H1 (cell line): ENCODE data around the gene PRPF40B. TPM values are rescaled to one million over a fixed set of nuclear protein-coding genes. Genes with fewer than 3 reads are reported as not detected.

Source experiments
- CTCF ChIA-PET: fragments of 300-600 bp; sonication (Branson Sonifier 250); formaldehyde crosslinking; loops from one replicate; lab custom pipeline; 2021; ENCODE audit not compliant: partially characterized antibody; lab: Charles Lee
- POLR2A ChIA-PET: fragments of 300-600 bp; sonication (Branson Sonifier 250); formaldehyde crosslinking; loops from one replicate; lab custom pipeline; 2021; ENCODE audit warnings: inconsistent platforms; ENCODE audit not compliant: partially characterized antibody; lab: Charles Lee
- DNase-seq, 2 experiments: peaks; one replicate each; pipeline versions ENCODE4 v3.0.0 to v3.0.0-alpha.2; 2010 to 2022; ENCODE audit warnings: low spot score in 2 of 2, low read depth in 1 of 2, mixed read lengths in 1 of 2
- FAIRE-seq: peaks from 2 replicates; lab custom pipeline; 2011; peaks lifted over from hg19 to GRCh38; lab: Jason Lieb, UNC
- H2AFZ ChIP-seq: 2 replicates; pipeline ENCODE4 v1.8.1; 2012; ENCODE audit warnings: low read length, inconsistent platforms
- H2AK5ac ChIP-seq: 2 replicates; pipeline ENCODE4 v1.6.1; 2013; ENCODE audit warnings: low read depth, low read length
- H2BK120ac ChIP-seq: replicated peaks from 2 replicates; pipeline ENCODE3; 2013; ENCODE audit warnings: low read depth, low read length, inconsistent platforms
- H2BK12ac ChIP-seq: 2 replicates; pipeline ENCODE4 v1.6.1; 2013; ENCODE audit warnings: low read depth, low read length
- H2BK15ac ChIP-seq: 2 replicates; pipeline ENCODE4 v1.6.1; 2013; ENCODE audit warnings: low read length
- H2BK20ac ChIP-seq: 2 replicates; pipeline ENCODE4 v1.6.1; 2013; ENCODE audit warnings: low read length
- H2BK5ac ChIP-seq: 2 replicates; pipeline ENCODE4 v1.6.1; 2013; ENCODE audit warnings: low read depth, low read length
- H3K14ac ChIP-seq: 2 replicates; pipeline ENCODE4 v1.6.1; 2013; ENCODE audit warnings: inconsistent platforms; ENCODE audit not compliant: insufficient read length
- H3K18ac ChIP-seq: 2 replicates; pipeline ENCODE4 v1.6.1; 2013; ENCODE audit warnings: low read length; ENCODE audit errors: extremely low read depth
- H3K23ac ChIP-seq: 2 replicates; pipeline ENCODE4 v1.6.1; 2013; ENCODE audit warnings: inconsistent platforms; ENCODE audit not compliant: insufficient read length
- H3K23me2 ChIP-seq: 2 replicates; pipeline ENCODE4 v1.6.1; 2013; ENCODE audit warnings: low read depth, low read length
- H3K27ac ChIP-seq: 2 replicates; pipeline ENCODE4 v1.6.1; 2011; ENCODE audit warnings: low read depth, low read length, inconsistent platforms
- H3K27me3 ChIP-seq, 4 experiments: replicated peaks in 1 of 4; 1 replicate in 1 of 4; 2 replicates in 3 of 4; pipeline versions ENCODE4 v1.6.1 to v1.8.1; 2011 to 2013; ENCODE audit warnings: low read length in 3 of 4, mild to moderate bottlenecking in 3 of 4, inconsistent platforms in 2 of 4, mixed read lengths in 2 of 4, moderate library complexity in 1 of 4; ENCODE audit not compliant: control insufficient read depth in 3 of 4, insufficient read depth in 3 of 4; ENCODE audit errors: extremely low read depth in 1 of 4
- H3K36me3 ChIP-seq, 4 experiments: 2 replicates each; pipeline versions ENCODE4 v1.6.1 to v1.8.1; 2011 to 2013; ENCODE audit warnings: mild to moderate bottlenecking in 4 of 4, low read length in 3 of 4, moderate library complexity in 2 of 4, control low read depth in 1 of 4, inconsistent platforms in 1 of 4; ENCODE audit not compliant: insufficient read depth in 4 of 4, control insufficient read depth in 2 of 4
- H3K4ac ChIP-seq: replicated peaks from 2 replicates; pipeline ENCODE3; 2013; ENCODE audit warnings: low read length, low read depth, mixed read lengths, inconsistent platforms; ENCODE audit not compliant: insufficient read length
- H3K4me1 ChIP-seq, 4 experiments: replicated peaks in 1 of 4; 1 replicate in 1 of 4; 2 replicates in 3 of 4; pipeline versions ENCODE4 v1.6.1 to v1.8.1; 2011 to 2013; ENCODE audit warnings: low read length in 3 of 4, inconsistent platforms in 2 of 4, mixed read lengths in 1 of 4; ENCODE audit not compliant: insufficient read depth in 4 of 4, control insufficient read depth in 3 of 4
- H3K4me2 ChIP-seq, 2 experiments: 2 replicates each; pipeline versions ENCODE4 v1.6.1 to v1.8.1; 2011 to 2013; ENCODE audit warnings: low read depth in 2 of 2, low read length in 2 of 2, control low read depth in 1 of 2, inconsistent platforms in 1 of 2, mild to moderate bottlenecking in 1 of 2; ENCODE audit not compliant: insufficient read depth in 1 of 2
- H3K4me3 ChIP-seq, 4 experiments: fragments of 200-600, 300-600 bp in 1 of 4; sonication (generic), shearing (Covaris generic), sonication (Bioruptor Twin) in 1 of 4; 2 replicates each; pipeline versions ENCODE4 v1.5.1 to v1.8.1; 2011 to 2016; ENCODE audit warnings: low read length in 4 of 4, low read depth in 3 of 4, control low read depth in 2 of 4, inconsistent platforms in 2 of 4, mild to moderate bottlenecking in 2 of 4, mixed read lengths in 1 of 4, moderate library complexity in 1 of 4; ENCODE audit not compliant: insufficient read depth in 2 of 4; ENCODE audit errors: extremely low read depth in 1 of 4
- H3K56ac ChIP-seq: replicated peaks from 2 replicates; pipeline ENCODE3; 2013; ENCODE audit warnings: low read depth, mild to moderate bottlenecking, mixed read lengths, low read length, inconsistent platforms; ENCODE audit not compliant: insufficient read length
- H3K79me1 ChIP-seq: 2 replicates; pipeline ENCODE4 v1.6.1; 2013; ENCODE audit warnings: low read depth, low read length, control low read depth
- H3K79me2 ChIP-seq, 2 experiments: 2 replicates each; pipeline versions ENCODE4 v1.6.1 to v1.8.1; 2012 to 2013; ENCODE audit warnings: low read length in 2 of 2, mild to moderate bottlenecking in 2 of 2, inconsistent platforms in 1 of 2; ENCODE audit not compliant: insufficient read depth in 2 of 2, control insufficient read depth in 1 of 2
- H3K9ac ChIP-seq, 4 experiments: replicated peaks in 1 of 4; 1 replicate in 1 of 4; 2 replicates in 3 of 4; pipeline versions ENCODE4 v1.6.1 to v1.8.1; 2011 to 2013; ENCODE audit warnings: low read depth in 3 of 4, low read length in 3 of 4, control low read depth in 2 of 4, mild to moderate bottlenecking in 2 of 4, moderate library complexity in 2 of 4, inconsistent platforms in 1 of 4; ENCODE audit errors: extremely low read depth in 1 of 4
- H3K9me3 ChIP-seq, 2 experiments: 2 replicates each; pipeline versions ENCODE4 v1.6.1 to v1.8.1; 2012 to 2013; ENCODE audit warnings: mild to moderate bottlenecking in 2 of 2, moderate library complexity in 2 of 2, control low read depth in 1 of 2, inconsistent platforms in 1 of 2, low read depth in 1 of 2, low read length in 1 of 2, mixed read lengths in 1 of 2; ENCODE audit not compliant: insufficient read depth in 2 of 2
- H4K20me1 ChIP-seq, 2 experiments: replicated peaks in 1 of 2; 2 replicates each; pipeline versions ENCODE3 to v1.8.1; 2011 to 2013; ENCODE audit warnings: inconsistent platforms in 2 of 2, low read length in 2 of 2, mild to moderate bottlenecking in 1 of 2; ENCODE audit not compliant: insufficient read depth in 2 of 2, control insufficient read depth in 1 of 2
- H4K5ac ChIP-seq: 2 replicates; pipeline ENCODE4 v1.6.1; 2013; ENCODE audit warnings: low read length, low read depth, mixed read lengths, inconsistent platforms; ENCODE audit not compliant: insufficient read length
- H4K8ac ChIP-seq: 2 replicates; pipeline ENCODE4 v1.8.0; 2013; ENCODE audit warnings: mild to moderate bottlenecking, moderate library complexity, low read length, inconsistent platforms; ENCODE audit not compliant: insufficient read depth; ENCODE audit errors: extremely low read depth
- H4K91ac ChIP-seq: replicated peaks from 2 replicates; pipeline ENCODE3; 2013; ENCODE audit warnings: low read length, mixed read lengths, inconsistent platforms; ENCODE audit not compliant: insufficient read length
- CHD2 ChIP-seq: IDR thresholded peaks from 2 replicates; pipeline ENCODE4 v1.6.1; 2012; ENCODE audit warnings: low read length, improper control_type of control experiment
- EGR1 ChIP-seq: IDR thresholded peaks from 2 replicates; pipeline ENCODE4 v1.6.1; 2011; ENCODE audit warnings: low read depth, low read length, borderline replicate concordance
- EZH2 ChIP-seq: fragments of 200-600 bp; sonication (generic); IDR thresholded peaks from 2 replicates; pipeline ENCODE4 v1.7.1; 2012; ENCODE audit warnings: low read depth, mild to moderate bottlenecking, moderate library complexity, low read length, inconsistent platforms; ENCODE audit not compliant: severe bottlenecking
- GTF2F1 ChIP-seq: IDR thresholded peaks from 2 replicates; pipeline ENCODE4 v1.6.1; 2012; ENCODE audit warnings: low read depth, low read length, improper control_type of control experiment, borderline replicate concordance
- HDAC2 ChIP-seq, 2 experiments: fragments of 300-600 bp in 1 of 2; sonication (generic) in 1 of 2; IDR thresholded peaks; 2 replicates each; pipeline ENCODE4 v1.6.1; 2011 to 2012; ENCODE audit warnings: low read depth in 2 of 2, low read length in 2 of 2, mild to moderate bottlenecking in 2 of 2, moderate library complexity in 2 of 2, borderline replicate concordance in 1 of 2, inconsistent platforms in 1 of 2
- KDM4A ChIP-seq: IDR thresholded peaks from one replicate; pipeline ENCODE4 v1.7.1; 2012; ENCODE audit warnings: low read depth, mild to moderate bottlenecking, moderate library complexity, low read length, inconsistent platforms; ENCODE audit not compliant: severe bottlenecking
- SAP30 ChIP-seq: fragments of 300-600 bp; sonication (generic); IDR thresholded peaks from 2 replicates; pipeline ENCODE4 v1.7.1; 2012; ENCODE audit warnings: low read length, moderate library complexity, mild to moderate bottlenecking, inconsistent platforms; ENCODE audit not compliant: insufficient read depth, insufficient replicate concordance
- SIN3A ChIP-seq, 2 experiments: IDR thresholded peaks in 1 of 2; conservative IDR thresholded peaks in 1 of 2; 2 replicates each; pipeline ENCODE4 v1.6.1; 2011 to 2012; ENCODE audit warnings: low read length in 2 of 2, improper control_type of control experiment in 1 of 2, low read depth in 1 of 2, mild to moderate bottlenecking in 1 of 2
- TCF12 ChIP-seq: IDR thresholded peaks from 2 replicates; pipeline ENCODE4 v1.6.1; 2011; ENCODE audit warnings: low read depth, mild to moderate bottlenecking, low read length
- WGBS, 2 experiments: shearing (Covaris generic) in 1 of 2; methylation state at CpG; one replicate each; pipeline versions ENCODE4 v1.1.6 to v1.1.7; 2013 to 2015; ENCODE audit warnings: low lambda C conversion rate in 2 of 2, mixed read lengths in 2 of 2, inconsistent platforms in 1 of 2, low coverage in 1 of 2, missing lambda C conversion rate in 1 of 2; ENCODE audit not compliant: insufficient replicate concordance in 2 of 2, insufficient coverage in 1 of 2, insufficient read length in 1 of 2; ENCODE audit errors: extremely low coverage in 1 of 2, missing lambda C conversion rate in 1 of 2; 5-methylcytosine and 5-hydroxymethylcytosine counted together
- polyA plus RNA-seq, 7 experiments: library from polyadenylated mRNA; depleted of rRNA in 3 of 7; stranded (reverse) in 5 of 7; unstranded in 2 of 7; fragments of >200 nt in 5 of 7; fragments of 200-250 nt in 2 of 7; gene quantifications; 1 replicate in 5 of 7; 2 replicates in 1 of 7; 4 replicates in 1 of 7; pipeline versions ENCODE4 v1.2.1 to v1.2.3, GENCODE V29; 2011 to 2013; ENCODE audit warnings: missing spikeins in 2 of 7, mixed read lengths in 2 of 7
- total RNA-seq: library from RNA; stranded (reverse); fragmentation: NEBNext Ultra II Directional; extraction: Animal tissue kit (Norgen Biotek cat#: 25700); gene quantifications from 2 replicates; pipeline ENCODE4 v1.2.1, GENCODE V29; 2021

PRPF40B gene
- total and polyA plus RNA-seq, 2 of the 8 experiments (the other 6 are each of a cell fraction or from before 2014, with no cell fraction given), result 14.4 to 24.4 TPM

DNA sequence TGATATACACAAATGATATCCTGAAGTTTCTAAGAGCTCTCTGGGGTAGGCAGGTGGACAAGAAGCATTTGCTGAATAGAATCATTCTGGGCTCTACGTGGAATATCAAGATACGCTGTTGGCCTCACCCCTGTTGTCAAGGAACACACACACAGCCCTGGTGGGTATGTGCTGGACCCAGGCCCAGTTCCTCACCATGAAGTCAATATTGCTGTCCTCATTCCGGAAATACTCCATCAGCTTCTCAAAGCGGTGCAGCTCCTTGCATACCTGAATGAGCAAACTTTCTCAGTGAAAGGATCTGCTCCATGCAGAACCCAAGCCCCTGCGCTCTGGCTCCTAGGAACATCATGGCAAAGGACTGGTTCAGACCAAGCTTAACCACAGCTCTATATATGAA is 31.4 kb downstream of the PRPF40B start:
- Histone ChIP-seq H3K79me2 (no peaks in the 10 kb centered on the region), H3K14ac (no peak overlapping the region), H3K27ac (no peak overlapping the region), H2BK12ac (no peak overlapping the region), H2BK15ac (no peak overlapping the region), H3K23ac (no peak overlapping the region), H4K8ac (no peak overlapping the region), H3K4me3 (no peak overlapping the region), H2AFZ (no peak overlapping the region), H3K4ac (no peak overlapping the region), H3K9ac (no peak overlapping the region), H3K4me2 (no peak overlapping the region), H3K36me3 (peaks cover 8 to 58% (median 26%) of the 10 kb centered on the region in 4 experiments), H2BK5ac (no peak overlapping the region), H3K27me3 (no peaks in the 10 kb centered on the region), H2BK120ac (no peak overlapping the region), H2AK5ac (no peak overlapping the region), H3K23me2 (no peaks in the 10 kb centered on the region), H3K4me1 (no peaks in the 10 kb centered on the region), H3K56ac (no peak overlapping the region), H2BK20ac (no peak overlapping the region), H4K20me1 (no peaks in the 10 kb centered on the region), H4K5ac (no peak overlapping the region), H4K91ac (no peak overlapping the region), H3K79me1 (no peaks in the 10 kb centered on the region), H3K18ac (no peak overlapping the region), H3K9me3 (no peaks in the 10 kb centered on the region)
- CTCF ChIA-PET, result interaction anchor here (0.8 to 10.9 kb wide), 16 partner anchors 8 to 144 kb away, joined by 3 to 98 read pairs (median 4); partner anchors contain the start of gene TMBIM6
- WGBS, 2 experiments, result 94% methylated on average over 5 of the region's 5 CpGs; no CpG with 5 or more reads in 1 of the 2 experiments
- TF ChIP-seq EGR1 (no peak), HDAC2 (IDR thresholded peaks at IDR 0.05; ENCODE audit: borderline replicate concordance in 1 of 2, low read depth in 2 of 2, low read length in 2 of 2) (no peak), EZH2 (no peak), GTF2F1 (no peak), SAP30 (no peak), CHD2 (no peak), SIN3A (conservative IDR thresholded peaks at IDR 0.05 in 1 of 2, IDR thresholded peaks at IDR 0.05 in 1 of 2; ENCODE audit: low read depth in 1 of 2, low read length in 2 of 2) (no peak), KDM4A (no peak), TCF12 (no peak)
- POLR2A ChIA-PET, result interaction anchor here (1.4 to 1.5 kb wide), 2 partner anchors 12 to 43 kb away, joined by 3 to 5 read pairs; no protein-coding TSS in a partner anchor
- FAIRE-seq (no peak), DNase-seq (no peak)
